Caki2 (cell line): Measurements from ENCODE around the gene SYCN. TPM values are rescaled to one million over a fixed set of nuclear protein-coding genes. Genes with fewer than 3 reads are reported as not detected.
"Not testable (repeated sequence)": the region's sequence is repeated elsewhere in the genome, so short reads cannot be mapped to it uniquely, and the experiment has no call there.

Source experiments
- DNase-seq: peaks from one replicate; pipeline ENCODE4 v3.0.0-alpha.2; 2015; ENCODE audit warnings: low read depth
- in situ Hi-C: cut with HindIII; loops from 2 replicates; pipeline ENCODE4 v1.10.0; 2016; ENCODE audit warnings: low sequenced_read_pairs, low pct_unique_long_range_greater_than_20kb, mixed read lengths
- total RNA-seq: library from RNA; depleted of rRNA; stranded (reverse); fragments of >200 nt; shearing (Covaris generic); gene quantifications from 2 replicates; pipeline ENCODE4 v1.2.3, GENCODE V29; 2014; ENCODE audit warnings: low replicate concordance; rRNA removed

The SYCN gene
- total RNA-seq: not detected in 2 replicates

- no peak for DNase-seq
- in situ Hi-C loops: no loop called here
Measured at GRCh38 chr19:39203372-39204341, at the start of gene SYCN. SYCN (minus strand) TSS chr19:39204263; CDS start chr19:39204254, 9 bp downstream.

GRCh38 chr19:39253374-39254149 is 49.5 kb upstream of the SYCN start:
- no peak for DNase-seq
- in situ Hi-C loops: no loop called here

GRCh38 chr19:39252458-39252857 is 48.4 kb upstream of the SYCN start:
- DNase-seq: no peak
- in situ Hi-C loops: no loop called here

- in situ Hi-C loops: no loop called here
- no peak for DNase-seq
Measured at GRCh38 chr19:39251846-39252245, 47.8 kb upstream of the SYCN start.

- in situ Hi-C loops: no loop called here
- DNase-seq: no peak
Measured at GRCh38 chr19:39251081-39251480, 47.0 kb upstream of the SYCN start.

GRCh38 chr19:39248806-39249205 is 44.7 kb upstream of the SYCN start, which contains the start of gene IFNL4:
IFNL4 (minus strand) TSS chr19:39248856.
- in situ Hi-C loops: no loop called here
- no peak for DNase-seq

- in situ Hi-C loops: no loop called here
- DNase-seq: no peak
Measured at GRCh38 chr19:39247701-39248664, 43.9 kb upstream of the SYCN start.

GRCh38 chr19:39246951-39247669 is 43.0 kb upstream of the SYCN start:
- in situ Hi-C loops: no loop called here
- DNase-seq: no peak

- DNase-seq, in situ Hi-C loops: not testable (repeated sequence)
Measured at GRCh38 chr19:39245166-39245565, 41.1 kb upstream of the SYCN start.

GRCh38 chr19:39244410-39245100 is 40.5 kb upstream of the SYCN start, which contains the start of gene IFNL3:
IFNL3 (minus strand) TSS chr19:39245006; CDS start chr19:39244967, 39 bp downstream.
- DNase-seq, in situ Hi-C loops: not testable (repeated sequence)

GRCh38 chr19:39243741-39244140 is 39.7 kb upstream of the SYCN start:
- DNase-seq, in situ Hi-C loops: not testable (repeated sequence)

GRCh38 chr19:39240421-39240820 is 36.4 kb upstream of the SYCN start:
- DNase-seq: no peak
- in situ Hi-C loops: no loop called here

GRCh38 chr19:39238944-39239343 is 34.9 kb upstream of the SYCN start:
- in situ Hi-C loops: no loop called here

GRCh38 chr19:39238209-39238608 is 34.1 kb upstream of the SYCN start:
- in situ Hi-C loops: no loop called here
- no peak for DNase-seq

More at GRCh38 chr19:39238944-39239343, 34.9 kb upstream of the SYCN start:
- DNase-seq: no peak

- DNase-seq: no peak
- in situ Hi-C loops: no loop called here
Measured at GRCh38 chr19:39237200-39238184, 33.4 kb upstream of the SYCN start.

GRCh38 chr19:39236527-39236926 is 32.5 kb upstream of the SYCN start:
- DNase-seq: no peak
- in situ Hi-C loops: no loop called here
